ENCODE measurements around the gene EML6. TPM values are rescaled to one million over a fixed set of nuclear protein-coding genes. Genes with fewer than 3 reads are reported as not detected.

Gene EML6
- total and polyA plus RNA-seq, 10 of the 15 experiments (the other 5 are each of a cell fraction or from before 2014, with no cell fraction given): 0.09 to 0.67 (median 0.21) TPM

DNA sequence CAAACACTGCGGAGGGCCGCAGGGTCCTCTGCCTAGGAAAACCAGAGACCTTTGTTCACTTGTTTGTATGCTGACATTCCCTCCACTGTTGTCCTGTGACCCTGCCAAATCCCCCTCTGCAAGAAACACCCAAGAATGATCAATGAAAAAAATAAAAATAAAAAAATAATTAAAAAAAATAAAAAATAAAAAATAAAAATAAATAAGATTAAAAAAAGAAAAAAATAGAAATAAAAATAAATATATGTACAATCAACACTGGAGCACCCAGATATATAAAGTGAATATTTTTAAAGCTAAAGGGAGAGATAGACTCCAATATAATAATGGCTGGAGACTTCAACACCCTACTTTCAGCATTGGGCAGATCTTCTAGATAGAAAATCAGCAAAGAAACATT is 23.8 kb upstream of the EML6 start:
- CTCF ChIA-PET: interaction anchor here (1.1 kb wide), 1 partner anchor 34 kb away, joined by 5 read pairs; no protein-coding TSS in a partner anchor

More for the DNA sequence above, 23.8 kb upstream of the EML6 start:
- no peak overlapping the region for H3K4me3 ChIP-seq
- in situ Hi-C loops (cut with MboI): loop anchor here (10.0 to 25.0 kb wide), 2 partner anchors 175 to 587 kb away; partner anchors contain the start of gene ACYP2
- no peaks in the 10 kb centered on the region for H3K36me3 ChIP-seq (ENCODE audit: control insufficient read depth in 2 of 2, insufficient read depth in 2 of 2, low read length in 1 of 2)
- RAD21 ChIA-PET (ENCODE audit: unreplicated experiment): no interaction called here
- no peak overlapping the region for H3K27ac ChIP-seq (ENCODE audit: control insufficient read depth, insufficient read depth)
- POLR2A ChIA-PET: no interaction called here
- no peak for FAIRE-seq
- TF ChIP-seq, protein P1, sequence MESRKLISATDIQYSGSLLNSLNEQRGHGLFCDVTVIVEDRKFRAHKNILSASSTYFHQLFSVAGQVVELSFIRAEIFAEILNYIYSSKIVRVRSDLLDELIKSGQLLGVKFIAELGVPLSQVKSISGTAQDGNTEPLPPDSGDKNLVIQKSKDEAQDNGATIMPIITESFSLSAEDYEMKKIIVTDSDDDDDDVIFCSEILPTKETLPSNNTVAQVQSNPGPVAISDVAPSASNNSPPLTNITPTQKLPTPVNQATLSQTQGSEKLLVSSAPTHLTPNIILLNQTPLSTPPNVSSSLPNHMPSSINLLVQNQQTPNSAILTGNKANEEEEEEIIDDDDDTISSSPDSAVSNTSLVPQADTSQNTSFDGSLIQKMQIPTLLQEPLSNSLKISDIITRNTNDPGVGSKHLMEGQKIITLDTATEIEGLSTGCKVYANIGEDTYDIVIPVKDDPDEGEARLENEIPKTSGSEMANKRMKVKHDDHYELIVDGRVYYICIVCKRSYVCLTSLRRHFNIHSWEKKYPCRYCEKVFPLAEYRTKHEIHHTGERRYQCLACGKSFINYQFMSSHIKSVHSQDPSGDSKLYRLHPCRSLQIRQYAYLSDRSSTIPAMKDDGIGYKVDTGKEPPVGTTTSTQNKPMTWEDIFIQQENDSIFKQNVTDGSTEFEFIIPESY (IDR thresholded peaks at IDR 0.05): no peak
- TF ChIP-seq ZNF274 (IDR thresholded peaks at IDR 0.05; ENCODE audit: insufficient read depth, insufficient read length) (no peak), TCF12 (IDR thresholded peaks at IDR 0.05; ENCODE audit: low read depth, low read length) (no peak), SIN3A (IDR thresholded peaks at IDR 0.05; ENCODE audit: low read depth, low read length) (no peak), SIX5 (IDR thresholded peaks at IDR 0.05; ENCODE audit: low read depth, low read length, severe bottlenecking) (no peak), PAX8 (IDR thresholded peaks at IDR 0.05) (no peak), RB1 (IDR thresholded peaks at IDR 0.05; ENCODE audit: borderline replicate concordance) (no peak), NRF1 (conservative IDR thresholded peaks at IDR 0.05; ENCODE audit: low read depth, low read length) (no peak), IRF4 (IDR thresholded peaks at IDR 0.05; ENCODE audit: low read depth, low read length) (no peak)
- TF ChIP-seq, protein P2, sequence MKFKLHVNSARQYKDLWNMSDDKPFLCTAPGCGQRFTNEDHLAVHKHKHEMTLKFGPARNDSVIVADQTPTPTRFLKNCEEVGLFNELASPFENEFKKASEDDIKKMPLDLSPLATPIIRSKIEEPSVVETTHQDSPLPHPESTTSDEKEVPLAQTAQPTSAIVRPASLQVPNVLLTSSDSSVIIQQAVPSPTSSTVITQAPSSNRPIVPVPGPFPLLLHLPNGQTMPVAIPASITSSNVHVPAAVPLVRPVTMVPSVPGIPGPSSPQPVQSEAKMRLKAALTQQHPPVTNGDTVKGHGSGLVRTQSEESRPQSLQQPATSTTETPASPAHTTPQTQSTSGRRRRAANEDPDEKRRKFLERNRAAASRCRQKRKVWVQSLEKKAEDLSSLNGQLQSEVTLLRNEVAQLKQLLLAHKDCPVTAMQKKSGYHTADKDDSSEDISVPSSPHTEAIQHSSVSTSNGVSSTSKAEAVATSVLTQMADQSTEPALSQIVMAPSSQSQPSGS (IDR thresholded peaks at IDR 0.05; ENCODE audit: low read length): no peak
- TF ChIP-seq, protein P3, sequence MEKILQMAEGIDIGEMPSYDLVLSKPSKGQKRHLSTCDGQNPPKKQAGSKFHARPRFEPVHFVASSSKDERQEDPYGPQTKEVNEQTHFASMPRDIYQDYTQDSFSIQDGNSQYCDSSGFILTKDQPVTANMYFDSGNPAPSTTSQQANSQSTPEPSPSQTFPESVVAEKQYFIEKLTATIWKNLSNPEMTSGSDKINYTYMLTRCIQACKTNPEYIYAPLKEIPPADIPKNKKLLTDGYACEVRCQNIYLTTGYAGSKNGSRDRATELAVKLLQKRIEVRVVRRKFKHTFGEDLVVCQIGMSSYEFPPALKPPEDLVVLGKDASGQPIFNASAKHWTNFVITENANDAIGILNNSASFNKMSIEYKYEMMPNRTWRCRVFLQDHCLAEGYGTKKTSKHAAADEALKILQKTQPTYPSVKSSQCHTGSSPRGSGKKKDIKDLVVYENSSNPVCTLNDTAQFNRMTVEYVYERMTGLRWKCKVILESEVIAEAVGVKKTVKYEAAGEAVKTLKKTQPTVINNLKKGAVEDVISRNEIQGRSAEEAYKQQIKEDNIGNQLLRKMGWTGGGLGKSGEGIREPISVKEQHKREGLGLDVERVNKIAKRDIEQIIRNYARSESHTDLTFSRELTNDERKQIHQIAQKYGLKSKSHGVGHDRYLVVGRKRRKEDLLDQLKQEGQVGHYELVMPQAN (conservative IDR thresholded peaks at IDR 0.05): no peak
- TF ChIP-seq, protein P4, sequence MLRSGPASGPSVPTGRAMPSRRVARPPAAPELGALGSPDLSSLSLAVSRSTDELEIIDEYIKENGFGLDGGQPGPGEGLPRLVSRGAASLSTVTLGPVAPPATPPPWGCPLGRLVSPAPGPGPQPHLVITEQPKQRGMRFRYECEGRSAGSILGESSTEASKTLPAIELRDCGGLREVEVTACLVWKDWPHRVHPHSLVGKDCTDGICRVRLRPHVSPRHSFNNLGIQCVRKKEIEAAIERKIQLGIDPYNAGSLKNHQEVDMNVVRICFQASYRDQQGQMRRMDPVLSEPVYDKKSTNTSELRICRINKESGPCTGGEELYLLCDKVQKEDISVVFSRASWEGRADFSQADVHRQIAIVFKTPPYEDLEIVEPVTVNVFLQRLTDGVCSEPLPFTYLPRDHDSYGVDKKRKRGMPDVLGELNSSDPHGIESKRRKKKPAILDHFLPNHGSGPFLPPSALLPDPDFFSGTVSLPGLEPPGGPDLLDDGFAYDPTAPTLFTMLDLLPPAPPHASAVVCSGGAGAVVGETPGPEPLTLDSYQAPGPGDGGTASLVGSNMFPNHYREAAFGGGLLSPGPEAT (IDR thresholded peaks at IDR 0.05; ENCODE audit: low read depth): no peak
- TF ChIP-seq, protein P5, sequence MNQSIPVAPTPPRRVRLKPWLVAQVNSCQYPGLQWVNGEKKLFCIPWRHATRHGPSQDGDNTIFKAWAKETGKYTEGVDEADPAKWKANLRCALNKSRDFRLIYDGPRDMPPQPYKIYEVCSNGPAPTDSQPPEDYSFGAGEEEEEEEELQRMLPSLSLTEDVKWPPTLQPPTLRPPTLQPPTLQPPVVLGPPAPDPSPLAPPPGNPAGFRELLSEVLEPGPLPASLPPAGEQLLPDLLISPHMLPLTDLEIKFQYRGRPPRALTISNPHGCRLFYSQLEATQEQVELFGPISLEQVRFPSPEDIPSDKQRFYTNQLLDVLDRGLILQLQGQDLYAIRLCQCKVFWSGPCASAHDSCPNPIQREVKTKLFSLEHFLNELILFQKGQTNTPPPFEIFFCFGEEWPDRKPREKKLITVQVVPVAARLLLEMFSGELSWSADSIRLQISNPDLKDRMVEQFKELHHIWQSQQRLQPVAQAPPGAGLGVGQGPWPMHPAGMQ (IDR thresholded peaks at IDR 0.05; ENCODE audit: borderline replicate concordance): no peak
- no TSS peak for BruUV-seq (replicated peaks)
- no peak for ATAC-seq
- SMC1A ChIA-PET (ENCODE audit: uncharacterized antibody, unreplicated experiment): no interaction called here
- H3K4me2 ChIP-seq (ENCODE audit: control insufficient read depth, insufficient read depth): no peak overlapping the region
- no peak overlapping the region for H2AFZ ChIP-seq (ENCODE audit: control insufficient read depth, low read depth, low read length)
- no peak overlapping the region for H3K9ac ChIP-seq (ENCODE audit: control insufficient read depth, insufficient read depth, low read length)
- no peaks in the 10 kb centered on the region; the same call in 1 of the 2 replicates for H4K20me1 ChIP-seq (ENCODE audit: control insufficient read depth, insufficient read depth)
- intact Hi-C loops (cut with micrococcal nuclease; ENCODE audit: unreplicated experiment): loop anchor here (5.0 kb wide), 1 partner anchor 492 kb away; no protein-coding TSS in a partner anchor
- no peaks in the 10 kb centered on the region for H3K79me2 ChIP-seq (ENCODE audit: control insufficient read depth, insufficient read depth, low read length)
- DNase-seq (ENCODE audit: low read depth, low spot score): no peak
- no peaks in the 10 kb centered on the region; the same call in 2 of the 3 replicates for H3K9me3 ChIP-seq (replicated peaks; ENCODE audit: control insufficient read depth, insufficient read depth, low read length)
- H3K27me3 ChIP-seq (replicated peaks in 1 of 2; ENCODE audit: control insufficient read depth in 2 of 2, insufficient read depth in 2 of 2, low read length in 1 of 2): no peaks in the 10 kb centered on the region
- 100% methylated on average over 2 of the region's 2 CpGs for WGBS (ENCODE audit: insufficient coverage, insufficient replicate concordance, low lambda C conversion rate, missing lambda C conversion rate)
- H3K4me1 ChIP-seq (ENCODE audit: control insufficient read depth, insufficient read depth, low read length): no peaks in the 10 kb centered on the region

All from GM12878 (cell line).